Stimulated activated CD4-positive, alpha-beta T cell treated with anti-CD3 and anti-CD28 coated beads, Interleukin-12 subunit alpha, Interleukin-12 subunit beta, amount 100 ng/mL, for 48 hours (primary cell): ENCODE measurements around the gene SLC35A2.

Source experiments
- DNase-seq, 3 donors: peaks; one replicate each; pipeline ENCODE4 v3.0.0-alpha.2; 2020; ENCODE audit warnings: low read depth in 2 of 3, low spot score in 1 of 3

SLC35A2 gene

GRCh38 chrX:48911412-48912182 is at the start of gene SLC35A2:
SLC35A2 (minus strand) TSS chrX:48911646; CDS start chrX:48911636, 10 bp downstream.
- peak; percentile 77 to 84 (median 79) for DNase-seq

DNA sequence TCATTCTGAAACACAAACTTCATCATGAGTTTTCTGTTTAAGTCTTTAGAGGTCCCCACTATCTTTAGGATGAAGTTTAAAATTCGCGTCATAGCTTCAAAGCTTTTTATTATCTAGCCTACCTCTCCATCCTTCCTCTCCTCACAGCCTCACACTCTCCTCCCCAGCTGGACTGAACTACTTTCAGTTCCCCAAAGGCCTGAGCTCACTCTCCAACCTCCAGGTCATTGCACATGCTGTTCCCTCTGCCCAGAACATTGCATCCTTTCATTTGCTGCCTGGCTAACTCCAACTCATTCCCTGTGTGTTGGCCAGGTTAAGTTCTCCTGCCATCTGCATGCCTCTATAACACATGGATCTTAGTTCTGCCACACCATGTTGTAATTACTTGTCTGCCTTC is 48.8 kb upstream of the SLC35A2 start:
- no peak for DNase-seq

DNA sequence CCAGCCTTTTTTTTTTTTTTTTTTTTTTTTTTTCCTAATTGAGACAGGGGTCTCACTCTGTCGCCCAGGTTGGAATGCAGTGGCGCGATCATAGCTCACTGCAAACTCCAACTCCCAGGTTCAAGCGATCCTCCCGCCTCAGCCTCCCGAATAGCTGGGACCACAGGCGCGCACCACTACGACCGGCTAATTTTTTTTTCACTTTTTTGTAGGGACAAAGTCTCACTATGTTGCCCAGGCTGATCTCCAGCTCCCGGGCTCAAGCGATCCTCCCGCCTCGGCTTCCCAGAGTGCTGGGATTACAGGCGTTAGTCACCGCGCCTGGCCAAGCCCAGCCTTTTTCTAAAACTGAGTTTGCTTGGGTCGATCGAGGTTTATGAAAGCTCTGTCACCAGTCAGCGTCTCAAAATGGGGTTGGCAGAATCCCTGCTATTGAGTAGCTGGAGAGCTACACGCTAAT is 47.2 kb upstream of the SLC35A2 start:
- DNase-seq: no peak

DNA sequence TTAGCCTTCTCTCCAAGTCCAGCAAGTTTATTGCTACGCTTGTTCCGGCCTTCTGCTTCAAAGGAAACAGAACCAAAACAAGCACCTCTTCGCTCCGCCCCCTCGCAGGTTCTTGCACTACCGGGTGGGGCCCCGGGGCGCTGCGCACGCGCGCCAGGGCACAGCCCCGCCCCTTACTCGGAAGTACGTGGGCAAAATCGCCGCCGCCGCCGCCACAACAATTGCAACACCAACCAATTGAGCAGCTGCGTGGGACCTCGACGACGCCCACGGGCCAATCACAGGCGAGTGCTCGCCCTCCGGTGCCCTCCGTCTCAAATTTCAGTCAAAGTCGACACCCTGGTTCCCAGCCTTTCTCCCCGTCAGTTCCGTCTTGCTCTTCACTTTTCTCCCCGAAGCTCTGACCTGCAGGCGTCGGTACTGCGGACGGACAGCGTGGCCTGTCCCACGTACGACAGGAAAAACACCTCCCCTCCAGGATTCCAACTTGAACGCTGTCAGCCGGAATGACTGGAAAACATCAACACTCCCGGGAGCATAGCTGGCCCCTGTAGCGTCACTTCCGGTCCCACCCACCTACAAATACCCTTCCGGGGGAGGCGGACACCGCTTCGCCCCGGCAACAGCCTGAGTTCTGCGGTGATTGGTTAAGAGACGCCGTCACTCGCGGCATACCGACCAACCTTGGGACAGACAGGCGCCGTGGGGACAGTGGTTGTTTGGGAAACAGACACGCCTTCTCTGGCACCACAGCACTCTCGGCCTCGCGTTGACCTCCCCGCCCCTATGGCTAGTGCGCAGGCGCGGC is 46.6 kb upstream of the SLC35A2 start:
- DNase-seq: peak; percentile 75 to 88 (median 87)

- DNase-seq: peak in 2 of 3 donors; percentile 51 to 62
Measured at GRCh38 chrX:48957477-48957826, 46.0 kb upstream of the SLC35A2 start, which contains the start of gene OTUD5. OTUD5 (minus strand) TSS chrX:48957607; CDS start chrX:48957570, 37 bp downstream.

DNA sequence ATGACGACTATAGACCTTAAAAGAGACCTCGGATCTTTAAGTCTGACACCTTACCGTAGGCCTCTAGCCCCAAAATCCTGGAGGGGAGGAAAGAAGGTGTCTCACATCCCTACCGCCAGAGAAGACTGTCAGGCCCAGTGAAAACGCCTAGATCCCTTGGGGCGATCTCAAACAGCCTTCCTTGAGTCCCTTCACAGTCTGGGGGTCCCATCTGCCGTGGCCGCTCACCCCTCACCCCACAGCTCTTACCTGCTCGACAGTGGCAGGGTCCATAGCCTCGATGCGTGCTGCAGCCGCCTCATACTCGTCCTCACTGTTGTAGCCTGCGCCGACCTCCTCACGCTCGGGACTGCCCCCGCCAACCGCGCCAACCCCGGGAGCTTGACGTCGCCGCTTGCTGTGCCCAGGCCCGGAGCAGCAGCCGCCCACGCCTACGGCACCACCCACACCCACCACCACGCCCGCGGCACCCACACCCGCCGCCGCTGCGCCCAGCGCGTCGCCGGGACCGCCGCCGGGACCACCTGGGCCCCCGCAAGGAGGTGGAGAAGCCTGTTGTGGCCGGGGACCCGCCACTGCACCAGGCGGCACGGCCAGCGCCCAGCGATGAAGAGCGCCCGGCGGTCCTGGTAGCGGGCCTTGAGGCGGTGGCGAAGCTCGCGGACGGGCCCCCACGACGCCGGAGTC is 45.4 kb upstream of the SLC35A2 start:
- DNase-seq: no peak

DNA sequence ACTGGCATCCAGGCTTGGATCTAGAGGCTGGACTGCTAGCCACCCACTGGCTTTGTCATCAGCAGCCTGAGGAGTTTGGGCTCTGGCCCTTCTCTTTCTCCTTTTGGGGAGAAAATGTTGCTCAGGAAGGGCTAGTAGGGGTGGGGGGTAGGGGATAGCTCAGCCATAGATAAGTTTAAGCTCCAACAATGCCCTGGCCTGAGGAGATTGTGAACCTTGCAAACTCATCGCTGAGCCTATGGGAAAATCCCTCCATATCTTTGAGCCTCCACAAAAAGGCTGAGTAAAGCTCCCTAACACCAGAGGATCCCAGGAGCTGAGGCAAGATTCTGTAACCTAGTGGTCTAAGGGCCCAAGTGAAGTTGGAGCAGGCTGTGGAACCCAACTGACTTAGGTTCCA is 37.1 kb upstream of the SLC35A2 start:
- DNase-seq: no peak

- no peak for DNase-seq
Measured at GRCh38 chrX:48945517-48946348, 34.3 kb upstream of the SLC35A2 start.

DNA sequence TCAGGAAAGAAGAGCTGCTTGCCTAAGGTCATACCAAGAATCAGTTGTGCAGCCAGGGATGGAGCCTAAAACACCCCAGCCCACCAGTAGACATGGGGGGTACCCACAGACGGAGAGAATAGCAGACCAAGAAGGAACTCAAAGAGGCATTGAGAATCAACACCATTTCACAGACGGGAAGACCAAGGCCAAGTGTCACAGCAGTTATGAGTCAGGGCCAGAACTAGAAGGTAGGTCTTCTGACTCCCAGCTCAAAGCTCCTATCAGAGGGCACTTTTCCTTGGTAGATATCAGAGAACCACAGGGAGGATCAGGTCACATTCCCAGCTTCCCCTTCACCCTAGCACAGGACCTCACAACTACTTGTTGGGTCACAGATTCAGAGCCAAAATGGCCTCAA is 31.4 kb upstream of the SLC35A2 start:
- no peak for DNase-seq

DNA sequence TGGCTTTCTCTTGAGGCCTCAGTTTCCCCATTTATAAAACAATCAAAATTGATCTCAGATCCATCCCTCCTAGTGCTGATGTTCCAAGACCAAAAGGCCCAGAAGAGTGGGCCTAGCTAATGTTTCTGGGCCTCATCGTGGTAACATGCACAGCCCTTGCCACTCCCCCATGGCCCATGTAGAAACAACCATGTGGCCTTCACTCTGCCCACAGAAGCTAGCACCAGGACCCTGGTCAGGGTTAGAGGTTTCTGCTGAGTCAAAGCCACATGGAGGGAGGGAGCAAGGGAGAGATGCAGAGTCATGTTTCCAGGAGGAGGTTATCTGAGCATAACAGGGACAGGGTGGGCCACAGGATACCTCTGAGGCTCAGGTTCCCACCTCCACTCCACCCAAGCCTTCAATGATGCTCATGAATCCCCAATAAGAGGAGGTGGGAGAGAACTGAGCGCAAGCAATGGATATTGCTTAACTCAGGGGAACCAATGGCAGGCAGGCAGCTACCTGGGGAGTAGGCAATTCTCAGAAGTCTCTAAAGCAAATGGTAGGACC is 29.0 kb upstream of the SLC35A2 start:
- no peak for DNase-seq

- no peak for DNase-seq
Measured at GRCh38 chrX:48939524-48940228, 28.2 kb upstream of the SLC35A2 start.

- DNase-seq: peak in 2 of 3 donors; percentile 69 to 72
Measured at GRCh38 chrX:48938721-48939425, 27.4 kb upstream of the SLC35A2 start.

DNA sequence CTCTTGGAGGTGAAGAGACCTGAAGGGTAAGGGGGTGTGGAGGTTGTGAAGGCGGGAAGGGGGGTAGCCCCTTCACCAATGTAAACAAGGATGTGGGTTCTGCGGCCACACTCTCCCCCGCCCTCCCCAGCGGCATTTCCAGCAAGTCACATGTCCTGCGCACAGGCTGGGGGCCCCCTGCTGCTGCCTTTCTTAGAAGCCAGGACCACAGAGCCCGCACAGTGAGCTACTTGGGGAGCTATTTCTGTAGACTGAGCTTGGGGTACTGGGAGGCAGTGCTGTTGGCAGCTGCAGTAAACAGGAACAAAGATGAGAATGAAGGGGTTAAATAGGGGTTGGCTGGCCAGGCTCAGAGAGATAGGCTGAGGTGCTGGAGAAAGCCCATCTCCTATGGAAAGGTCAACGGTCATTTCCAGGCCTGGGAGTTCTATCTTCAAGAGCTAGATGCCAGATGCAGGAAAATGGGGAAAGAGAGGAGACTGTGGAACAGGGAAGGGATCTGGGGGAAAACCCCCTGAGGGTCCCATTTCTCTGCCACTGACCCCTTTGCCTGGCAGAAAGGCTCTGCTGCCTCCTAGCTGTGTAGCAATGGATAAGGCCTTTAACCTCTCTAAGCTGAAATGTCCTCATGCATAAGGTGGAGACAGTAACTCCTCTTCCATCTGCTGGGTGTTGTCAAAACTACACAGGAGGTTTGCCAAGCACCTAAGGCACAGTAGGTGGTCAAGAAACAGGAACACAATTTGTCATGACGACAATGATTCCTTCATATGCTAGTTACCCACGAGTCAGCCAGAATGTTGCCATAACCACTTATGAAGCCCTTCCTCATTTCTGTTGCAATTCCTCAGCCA is 25.8 kb upstream of the SLC35A2 start:
- peak; percentile 82 to 91 (median 88) for DNase-seq

DNA sequence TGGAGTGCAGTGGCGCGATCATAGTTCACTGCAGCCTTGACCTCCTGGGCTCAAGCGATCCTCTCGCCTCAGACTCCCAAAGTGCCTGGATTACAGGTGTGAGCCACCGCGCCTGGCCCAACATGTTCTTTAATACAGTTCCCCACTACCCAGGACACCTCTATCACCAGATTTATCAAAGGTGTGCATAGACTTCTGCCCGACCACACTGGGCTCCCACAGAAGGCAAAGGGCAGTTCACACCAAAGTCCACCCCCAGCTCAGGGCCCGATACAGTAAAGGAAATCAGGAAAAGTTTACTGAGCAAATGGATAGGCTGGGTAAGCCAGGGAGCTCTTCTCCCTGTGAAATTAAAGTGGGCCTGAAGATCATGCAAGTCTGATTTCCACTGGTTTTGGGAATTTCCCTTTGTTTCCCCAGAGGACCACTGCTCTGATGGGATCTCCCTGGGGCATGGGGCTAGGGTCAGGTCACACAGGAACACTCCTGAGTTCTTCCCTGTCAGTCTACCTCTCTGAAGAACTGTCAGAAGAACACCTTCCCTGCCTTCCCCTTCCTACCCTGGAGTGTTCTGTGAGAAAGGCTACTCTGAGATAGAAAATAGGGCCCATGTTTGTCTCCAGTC is 25.1 kb upstream of the SLC35A2 start:
- no peak for DNase-seq

DNA sequence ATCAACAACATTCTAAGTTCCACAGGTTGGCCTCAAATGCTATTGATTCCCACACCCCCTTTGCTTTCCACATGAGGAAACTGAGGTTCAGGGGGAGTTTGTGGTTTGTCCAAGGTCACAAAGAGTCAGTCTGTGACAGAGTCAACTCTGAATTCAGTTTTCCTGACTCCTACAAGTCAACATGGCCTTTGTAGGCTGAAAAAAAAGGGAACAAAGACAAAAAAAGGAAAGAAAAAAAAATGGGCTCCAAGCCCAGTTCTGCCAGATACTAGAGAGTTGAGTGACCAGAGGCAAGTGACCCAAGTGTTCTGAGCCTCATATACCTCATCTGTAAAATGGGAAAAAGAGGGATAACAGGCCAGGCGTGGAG is 23.8 kb upstream of the SLC35A2 start:
- DNase-seq: no peak

- DNase-seq: no peak
Measured at GRCh38 chrX:48934581-48935300, 23.3 kb upstream of the SLC35A2 start.

- DNase-seq: no peak
Measured at GRCh38 chrX:48933757-48934156, 22.3 kb upstream of the SLC35A2 start.
